Esophagus squamous epithelium (tissue), 5 donors: Measurements from ENCODE around the gene POR. TPM values are rescaled to one million over a fixed set of nuclear protein-coding genes. Genes with fewer than 3 reads are reported as not detected.

Source experiments
- DNase-seq: peaks from one replicate; lab custom pipeline; 2025; lab: John Stamatoyannopoulos, UW
- H3K27ac ChIP-seq, 4 donors: fragments of 200-600 bp; sonication (generic); one replicate each; pipeline ENCODE4 v1.5.1; 2016 to 2019; ENCODE audit warnings: mild to moderate bottlenecking in 1 of 4
- H3K27me3 ChIP-seq, 4 donors: fragments of 200-600 bp; sonication (generic); 1 replicate in 3 of 4; 2 replicates in 1 of 4; pipeline versions ENCODE4 v1.5.1 to v1.6.0; 2017 to 2021; ENCODE audit warnings: antibody characterized with exemption in 1 of 4
- H3K36me3 ChIP-seq, 3 donors: fragments of 200-600 bp; sonication (generic); one replicate each; pipeline ENCODE4 v1.5.1; 2016 to 2019
- H3K4me1 ChIP-seq, 3 donors: fragments of 200-600 bp; sonication (generic); one replicate each; pipeline ENCODE4 v1.5.1; 2017 to 2019
- H3K4me3 ChIP-seq, 4 donors: fragments of 200-600 bp; sonication (generic); 1 replicate in 3 of 4; 2 replicates in 1 of 4; pipeline ENCODE4 v1.5.1; 2016 to 2019; ENCODE audit warnings: mild to moderate bottlenecking in 2 of 4, moderate library complexity in 1 of 4
- H3K9me3 ChIP-seq, 3 donors: fragments of 200-600 bp; sonication (generic); one replicate each; pipeline ENCODE4 v1.5.1; 2016 to 2019
- POLR2A ChIP-seq, 4 donors: fragments of 450-650 bp; IDR thresholded peaks; one replicate each; pipeline ENCODE4 v1.6.1; 2017; ENCODE audit warnings: antibody characterized with exemption in 4 of 4, mild to moderate bottlenecking in 4 of 4, moderate library complexity in 3 of 4
- WGBS, 2 donors: methylation state at CpG; one replicate each; pipeline ENCODE4 v1.1.5; 2018; 5-methylcytosine and 5-hydroxymethylcytosine counted together
- intact Hi-C: fragments of 100-400 bp; cut with DNase I; formaldehyde crosslinking; loops from one replicate; pipeline ENCODE4 v1.15.0; 2022
- total RNA-seq, 4 donors: library from RNA; depleted of rRNA; stranded (reverse); fragments of >200 nt; gene quantifications; one replicate each; pipeline ENCODE4 v1.1.0, GENCODE V29; 2016
- TF ChIP-seq, protein P1 (sequence below), 6 experiments: fragments of 450-650 bp in 4 of 6; fragments of 200-600 bp in 2 of 6; sonication (generic) in 2 of 6; IDR thresholded peaks; one replicate each; pipeline ENCODE4 v1.5.1; 2016 to 2019; ENCODE audit warnings: antibody characterized with exemption in 6 of 6, mild to moderate bottlenecking in 4 of 6, moderate library complexity in 4 of 6
- donor health status: DM: yes; HTN: yes; CAD: no.

Gene POR
- total RNA-seq, 4 donors from 2014 or later: 71.0 to 116 (median 81.6) TPM

DNA sequence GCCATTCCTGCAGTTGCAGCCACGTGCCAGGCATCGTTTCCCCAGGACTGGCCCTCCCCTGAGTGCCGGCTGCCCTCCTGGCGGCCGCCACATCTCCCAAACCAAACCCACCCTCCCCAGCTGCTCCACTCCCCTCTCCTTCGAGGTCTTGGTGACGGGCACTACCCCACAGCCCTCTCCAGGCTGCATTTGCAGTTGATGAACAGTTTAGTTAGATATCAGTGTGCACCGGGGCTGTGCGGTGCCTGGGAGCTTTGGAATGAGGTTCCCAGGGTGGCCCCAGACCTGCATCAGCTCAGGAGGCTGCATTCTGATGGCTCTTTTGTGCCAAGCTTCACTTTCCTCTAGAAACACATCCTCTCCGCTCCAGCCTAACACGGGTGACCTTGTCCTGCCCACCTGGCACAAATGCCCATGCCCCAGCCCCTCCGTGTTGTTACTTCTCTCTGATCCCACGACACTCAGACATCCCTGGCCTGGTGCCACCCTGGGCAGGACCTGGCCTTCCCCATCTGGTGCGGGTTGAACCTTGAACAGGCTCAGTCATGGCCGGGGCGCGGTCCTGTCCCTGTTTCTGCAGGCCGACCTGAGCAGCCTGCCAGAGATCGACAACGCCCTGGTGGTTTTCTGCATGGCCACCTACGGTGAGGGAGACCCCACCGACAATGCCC is 64.9 kb downstream of the POR start:
- WGBS, 2 donors: 58 to 70% methylated on average over 6 to 17 of the region's 22 CpGs
- intact Hi-C loops: no loop called here
- peaks cover 20 to 94% (median 35%) of the 10 kb centered on the region in 3 donors for H3K36me3 ChIP-seq

DNA sequence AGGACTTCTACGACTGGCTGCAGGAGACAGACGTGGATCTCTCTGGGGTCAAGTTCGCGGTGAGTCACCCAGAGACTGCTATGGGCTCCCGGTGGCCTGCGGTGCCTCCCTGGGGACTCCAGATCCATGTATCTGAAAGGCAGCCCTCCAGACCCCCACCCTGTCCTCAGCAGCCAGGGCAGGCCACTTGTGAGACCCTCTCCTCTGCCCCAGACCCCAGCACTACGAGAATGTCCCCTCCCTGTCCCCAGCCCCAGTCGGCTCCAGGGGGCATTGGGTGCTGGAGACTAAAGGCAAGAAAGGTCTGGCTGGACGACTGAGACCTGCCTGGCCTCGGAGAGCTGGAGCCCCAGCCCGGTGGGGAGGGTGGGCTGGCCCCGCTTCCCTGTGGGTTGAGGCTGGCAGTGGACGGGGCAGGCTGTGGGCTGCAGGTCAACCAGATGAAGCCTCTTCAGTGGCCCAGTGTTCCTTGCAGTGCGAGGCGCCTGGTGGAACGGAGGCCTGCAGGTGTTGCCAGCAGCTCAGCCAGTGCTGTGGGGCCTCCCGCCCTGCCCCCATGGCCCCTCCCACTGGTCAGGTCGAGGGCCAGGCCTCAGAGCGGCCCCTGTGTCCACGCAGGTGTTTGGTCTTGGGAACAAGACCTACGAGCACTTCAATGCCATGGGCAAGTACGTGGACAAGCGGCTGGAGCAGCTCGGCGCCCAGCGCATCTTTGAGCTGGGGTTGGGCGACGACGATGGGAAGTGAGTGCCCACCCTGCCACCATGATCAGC is 65.7 kb downstream of the POR start:
- WGBS, 2 donors: 0 to 85% methylated on average over 1 to 14 of the region's 29 CpGs
- Histone ChIP-seq H3K4me1 (peaks cover 0 to 59% (median 11%) of the 10 kb centered on the region in 3 donors), H3K27me3 (no peaks in the 10 kb centered on the region), H3K36me3 (peaks cover 26 to 94% (median 42%) of the 10 kb centered on the region in 3 donors), H3K9me3 (no peaks in the 10 kb centered on the region), H3K27ac (peak overlapping the region; percentile 5 to 66 (median 56)), H3K4me3 (no peak overlapping the region)
- intact Hi-C loops: no loop called here
- no peak for DNase-seq
- TF ChIP-seq, protein P1, sequence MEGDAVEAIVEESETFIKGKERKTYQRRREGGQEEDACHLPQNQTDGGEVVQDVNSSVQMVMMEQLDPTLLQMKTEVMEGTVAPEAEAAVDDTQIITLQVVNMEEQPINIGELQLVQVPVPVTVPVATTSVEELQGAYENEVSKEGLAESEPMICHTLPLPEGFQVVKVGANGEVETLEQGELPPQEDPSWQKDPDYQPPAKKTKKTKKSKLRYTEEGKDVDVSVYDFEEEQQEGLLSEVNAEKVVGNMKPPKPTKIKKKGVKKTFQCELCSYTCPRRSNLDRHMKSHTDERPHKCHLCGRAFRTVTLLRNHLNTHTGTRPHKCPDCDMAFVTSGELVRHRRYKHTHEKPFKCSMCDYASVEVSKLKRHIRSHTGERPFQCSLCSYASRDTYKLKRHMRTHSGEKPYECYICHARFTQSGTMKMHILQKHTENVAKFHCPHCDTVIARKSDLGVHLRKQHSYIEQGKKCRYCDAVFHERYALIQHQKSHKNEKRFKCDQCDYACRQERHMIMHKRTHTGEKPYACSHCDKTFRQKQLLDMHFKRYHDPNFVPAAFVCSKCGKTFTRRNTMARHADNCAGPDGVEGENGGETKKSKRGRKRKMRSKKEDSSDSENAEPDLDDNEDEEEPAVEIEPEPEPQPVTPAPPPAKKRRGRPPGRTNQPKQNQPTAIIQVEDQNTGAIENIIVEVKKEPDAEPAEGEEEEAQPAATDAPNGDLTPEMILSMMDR (IDR thresholded peaks at IDR 0.05): no peak
- TF ChIP-seq POLR2A (IDR thresholded peaks at IDR 0.05): no peak

More for the DNA sequence above, 64.9 kb downstream of the POR start:
- no peak for DNase-seq
- H3K27ac ChIP-seq: peak overlapping the region; percentile 5 to 66 (median 56)
- H3K4me3 ChIP-seq: no peak overlapping the region
- H3K9me3 ChIP-seq: no peaks in the 10 kb centered on the region
- peaks cover 0 to 55% (median 11%) of the 10 kb centered on the region in 3 donors for H3K4me1 ChIP-seq
- no peak for TF ChIP-seq POLR2A (IDR thresholded peaks at IDR 0.05)
- TF ChIP-seq, protein P1 (IDR thresholded peaks at IDR 0.05): no peak
- H3K27me3 ChIP-seq: no peaks in the 10 kb centered on the region

DNA sequence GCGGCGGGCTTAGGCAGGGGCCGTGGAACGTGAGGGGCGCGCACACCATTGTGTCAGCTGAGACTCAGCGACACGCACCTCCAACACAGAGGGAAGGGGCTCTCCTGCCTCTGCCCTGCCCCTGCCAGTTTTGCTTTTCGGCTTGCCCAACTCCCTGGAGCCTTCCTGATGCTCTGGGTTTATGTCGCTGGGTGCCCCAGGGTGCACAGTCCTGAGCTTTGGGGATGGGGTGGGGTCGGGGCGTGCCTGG is 66.2 kb downstream of the POR start:
- no peak for TF ChIP-seq POLR2A (IDR thresholded peaks at IDR 0.05)
- TF ChIP-seq, protein P1 (IDR thresholded peaks at IDR 0.05): no peak
- DNase-seq: no peak
- H3K36me3 ChIP-seq: peaks cover 28 to 99% (median 46%) of the 10 kb centered on the region in 3 donors

DNA sequence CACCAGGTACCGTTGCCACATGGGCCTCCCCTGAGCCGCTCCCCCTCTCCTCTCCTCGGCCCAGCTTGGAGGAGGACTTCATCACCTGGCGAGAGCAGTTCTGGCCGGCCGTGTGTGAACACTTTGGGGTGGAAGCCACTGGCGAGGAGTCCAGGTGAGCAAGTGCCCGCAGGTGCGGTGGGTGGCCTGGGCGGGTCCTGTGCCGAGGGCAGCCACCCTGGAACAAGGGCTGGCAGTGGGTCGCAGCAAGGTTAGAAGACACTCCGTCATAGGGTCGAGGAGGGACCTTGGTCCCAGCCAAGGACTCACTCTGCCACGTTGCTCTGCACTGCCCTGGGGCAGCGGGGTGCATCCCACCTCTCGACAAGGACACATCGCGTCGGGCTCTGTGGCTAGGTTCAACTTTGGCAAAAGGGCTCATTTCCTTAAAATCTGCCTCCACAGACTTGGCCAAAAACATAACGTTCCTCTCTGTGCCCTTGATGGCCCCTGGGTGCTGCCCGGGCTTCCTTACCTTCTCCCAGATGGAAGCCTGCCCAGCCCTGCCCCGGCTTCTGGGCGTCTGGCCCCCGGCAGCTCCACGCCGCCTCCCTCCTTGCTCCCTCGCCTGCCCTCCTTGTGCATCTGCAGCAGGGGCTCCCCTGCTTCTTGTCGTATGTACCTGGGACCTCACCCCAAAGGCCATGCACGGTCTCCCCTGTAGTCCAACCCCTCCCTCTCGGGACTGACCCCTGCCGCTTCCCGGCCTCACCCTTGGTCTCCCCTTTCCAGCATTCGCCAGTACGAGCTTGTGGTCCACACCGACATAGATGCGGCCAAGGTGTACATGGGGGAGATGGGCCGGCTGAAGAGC is 66.7 kb downstream of the POR start:
- peaks cover 0 to 59% (median 11%) of the 10 kb centered on the region in 3 donors for H3K4me1 ChIP-seq
- 80 to 89% methylated on average over 14 to 22 of the region's 38 CpGs for WGBS, 2 donors
- H3K27me3 ChIP-seq: no peaks in the 10 kb centered on the region
- TF ChIP-seq, protein P1 (IDR thresholded peaks at IDR 0.05): no peak
- TF ChIP-seq POLR2A (IDR thresholded peaks at IDR 0.05): no peak
- no peak overlapping the region for H3K27ac ChIP-seq
- intact Hi-C loops: no loop called here
- no peak overlapping the region for H3K4me3 ChIP-seq
- H3K9me3 ChIP-seq: no peaks in the 10 kb centered on the region
- peaks cover 33 to 99% (median 51%) of the 10 kb centered on the region in 3 donors for H3K36me3 ChIP-seq
- no peak for DNase-seq

More for the DNA sequence above, 66.2 kb downstream of the POR start:
- H3K27ac ChIP-seq: no peak overlapping the region
- WGBS, 2 donors: 96 to 100% methylated on average over 2 to 8 of the region's 12 CpGs
- intact Hi-C loops: no loop called here
- H3K4me1 ChIP-seq: peaks cover 0 to 59% (median 11%) of the 10 kb centered on the region in 3 donors
- H3K9me3 ChIP-seq: no peaks in the 10 kb centered on the region
- no peaks in the 10 kb centered on the region for H3K27me3 ChIP-seq
- H3K4me3 ChIP-seq: no peak overlapping the region
